T-helper 1 cell treated with Interleukin-12 subunit alpha and Interleukin-12 subunit beta and Interleukin-4 antibody, amounts not matched to agents 30 μg/mL and 1 μg/mL, for 36 hours (primary cell): ENCODE results near the gene KANK2.

ENCODE experiments used
- H3K27ac Mint-ChIP-seq: one replicate; pipeline ENCODE4 v1.8.0; 2021; ENCODE audit warnings: mild to moderate bottlenecking, mixed read lengths
- H3K27me3 Mint-ChIP-seq: one replicate; pipeline ENCODE4 v1.8.0; 2021; ENCODE audit warnings: low read depth, mixed read lengths
- H3K36me3 Mint-ChIP-seq: one replicate; pipeline ENCODE4 v1.8.0; 2021; ENCODE audit warnings: low read depth, mixed read lengths
- H3K4me1 Mint-ChIP-seq: one replicate; pipeline ENCODE4 v1.8.0; 2021; ENCODE audit warnings: low read depth, mixed read lengths
- H3K4me3 Mint-ChIP-seq: one replicate; pipeline ENCODE4 v1.8.0; 2021; ENCODE audit warnings: mild to moderate bottlenecking, moderate library complexity, mixed read lengths
- H3K9me3 Mint-ChIP-seq: one replicate; pipeline ENCODE4 v1.8.0; 2021; ENCODE audit warnings: mixed read lengths

KANK2 gene

DNA sequence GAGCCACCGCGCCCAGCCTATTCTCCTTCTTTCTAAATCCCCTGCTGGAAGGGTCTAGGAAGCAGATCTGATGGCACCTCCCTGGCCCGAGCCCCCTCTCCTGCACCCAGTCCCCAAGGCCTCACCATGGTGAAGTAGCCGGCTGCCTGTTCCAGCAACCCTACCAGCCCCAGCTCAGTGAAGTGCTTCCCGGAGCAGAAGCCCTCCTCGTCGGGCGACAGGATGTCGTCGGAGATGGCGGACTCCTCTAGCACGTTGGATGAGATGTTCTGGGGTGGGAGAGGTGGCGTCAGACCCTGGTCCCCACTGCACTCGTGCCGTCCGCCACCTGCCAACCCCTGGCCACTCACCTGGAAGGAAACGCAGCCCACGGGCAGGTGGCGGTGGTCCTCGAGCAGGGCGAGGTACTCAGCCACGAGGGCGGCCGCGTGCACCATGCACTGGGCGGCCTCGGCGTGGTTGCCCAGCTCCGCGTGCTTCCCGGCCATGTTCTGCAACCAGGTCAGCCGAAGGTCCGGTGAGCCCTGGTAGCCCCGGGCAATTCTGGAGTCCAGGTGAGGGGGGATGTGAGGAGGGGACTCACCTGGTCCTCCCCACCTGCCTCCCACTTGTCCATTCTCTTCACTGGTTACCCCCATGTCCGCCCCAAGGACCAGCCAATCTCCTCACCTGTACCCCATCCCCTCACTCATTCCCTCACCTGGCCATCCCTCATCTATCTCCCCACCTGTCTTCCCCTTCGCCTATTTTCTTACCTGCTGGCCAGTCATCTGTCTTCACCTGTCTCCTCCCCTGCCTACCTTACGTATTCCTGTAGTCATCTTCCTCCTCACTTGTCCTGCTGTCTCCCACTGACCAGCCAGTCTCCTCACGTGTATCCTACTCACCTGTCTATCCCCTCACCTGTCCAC, 11.5 kb upstream of the KANK2 start:
- H3K27me3 Mint-ChIP-seq: peaks cover 10% of the 10 kb centered on the region
- no peaks in the 10 kb centered on the region for H3K36me3 Mint-ChIP-seq
- H3K9me3 Mint-ChIP-seq: peaks cover 11% of the 10 kb centered on the region
- H3K4me1 Mint-ChIP-seq: no peaks in the 10 kb centered on the region
- H3K27ac Mint-ChIP-seq: no peak overlapping the region
- H3K4me3 Mint-ChIP-seq: no peak overlapping the region

DNA sequence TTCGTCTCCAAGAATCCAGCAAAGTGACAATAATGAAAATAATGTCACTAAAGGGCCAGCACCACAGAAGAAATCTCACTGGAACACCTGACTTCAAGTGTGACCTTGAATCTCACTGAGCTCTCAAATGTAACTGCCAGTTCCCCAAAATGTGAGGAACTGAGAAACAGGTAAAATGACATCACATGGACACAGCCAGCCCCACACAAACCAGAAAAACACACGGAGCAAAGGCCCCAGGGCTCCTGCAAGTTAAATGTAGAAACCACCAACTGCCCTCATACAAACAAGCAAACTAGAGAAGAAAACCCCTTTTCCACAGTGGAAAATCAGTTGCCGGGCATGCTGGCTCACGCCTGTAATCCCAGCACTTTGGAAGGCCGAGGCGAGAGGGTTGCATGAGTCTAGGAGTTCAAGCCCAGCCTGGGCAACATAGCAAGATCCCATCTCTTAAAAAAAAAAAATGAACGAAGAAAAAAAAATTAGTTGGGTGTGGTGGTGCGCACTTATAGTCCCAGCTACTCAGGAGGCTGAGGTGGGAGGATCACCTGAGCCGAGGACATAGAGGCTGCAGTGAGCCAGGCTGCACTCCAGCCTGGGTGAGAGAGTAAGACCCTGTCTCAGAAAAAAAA, 8.7 kb upstream of the KANK2 start:
- H3K27ac Mint-ChIP-seq: no peak overlapping the region
- peaks cover 1% of the 10 kb centered on the region for H3K4me1 Mint-ChIP-seq
- H3K36me3 Mint-ChIP-seq: no peaks in the 10 kb centered on the region
- H3K9me3 Mint-ChIP-seq: peaks cover 11% of the 10 kb centered on the region
- H3K27me3 Mint-ChIP-seq: peaks cover 10% of the 10 kb centered on the region
- H3K4me3 Mint-ChIP-seq: no peak overlapping the region

GRCh38 chr19:11204943-11205349, 7.6 kb upstream of the KANK2 start:
- H3K9me3 Mint-ChIP-seq: no peaks in the 10 kb centered on the region
- no peak overlapping the region for H3K27ac Mint-ChIP-seq
- H3K36me3 Mint-ChIP-seq: no peaks in the 10 kb centered on the region
- peaks cover 10% of the 10 kb centered on the region for H3K27me3 Mint-ChIP-seq
- peaks cover 1% of the 10 kb centered on the region for H3K4me1 Mint-ChIP-seq
- H3K4me3 Mint-ChIP-seq: no peak overlapping the region

DNA sequence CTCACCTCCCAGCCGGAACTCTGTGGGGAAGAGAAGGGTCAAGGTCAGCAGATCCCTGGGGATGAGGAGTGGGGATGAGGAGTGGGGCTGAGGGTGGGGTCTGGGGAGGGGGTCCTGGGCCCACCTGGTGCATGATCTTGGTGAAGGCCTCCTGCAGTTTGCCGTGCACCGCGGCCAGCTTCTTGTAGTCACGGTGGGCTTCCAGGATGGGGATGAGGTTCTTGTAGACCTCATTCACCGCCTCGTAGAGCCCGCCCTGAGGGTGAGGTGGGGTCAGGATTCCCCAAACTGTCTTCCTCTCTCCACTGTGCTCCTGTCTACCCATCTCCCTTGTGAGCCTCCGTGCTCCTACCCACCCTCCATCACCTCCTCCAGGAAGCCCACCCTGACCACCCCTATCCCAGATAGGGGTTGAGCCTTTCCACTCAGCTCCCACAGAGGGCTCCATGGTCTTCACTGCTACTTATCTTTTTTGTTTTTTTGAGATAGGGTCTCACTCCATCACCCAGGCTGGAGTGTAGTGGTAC, 6.8 kb upstream of the KANK2 start:
- H3K27ac Mint-ChIP-seq: no peak overlapping the region
- peaks cover 1% of the 10 kb centered on the region for H3K4me1 Mint-ChIP-seq
- H3K36me3 Mint-ChIP-seq: no peaks in the 10 kb centered on the region
- no peak overlapping the region for H3K4me3 Mint-ChIP-seq
- H3K9me3 Mint-ChIP-seq: no peaks in the 10 kb centered on the region
- H3K27me3 Mint-ChIP-seq: peaks cover 13% of the 10 kb centered on the region

GRCh38 chr19:11203194-11204075, 6.1 kb upstream of the KANK2 start:
- Mint-ChIP-seq H3K27ac (no peak overlapping the region), H3K9me3 (no peaks in the 10 kb centered on the region), H3K27me3 (peaks cover 13% of the 10 kb centered on the region), H3K4me1 (peaks cover 1% of the 10 kb centered on the region), H3K36me3 (no peaks in the 10 kb centered on the region), H3K4me3 (no peak overlapping the region)

- no peak overlapping the region for H3K27ac Mint-ChIP-seq
- H3K4me3 Mint-ChIP-seq: no peak overlapping the region
- H3K4me1 Mint-ChIP-seq: peaks cover 3% of the 10 kb centered on the region
- no peaks in the 10 kb centered on the region for H3K9me3 Mint-ChIP-seq
- H3K36me3 Mint-ChIP-seq: no peaks in the 10 kb centered on the region
- peaks cover 13% of the 10 kb centered on the region for H3K27me3 Mint-ChIP-seq
These were observed 5.3 kb upstream of the KANK2 start for GRCh38 chr19:11202488-11203193.

DNA sequence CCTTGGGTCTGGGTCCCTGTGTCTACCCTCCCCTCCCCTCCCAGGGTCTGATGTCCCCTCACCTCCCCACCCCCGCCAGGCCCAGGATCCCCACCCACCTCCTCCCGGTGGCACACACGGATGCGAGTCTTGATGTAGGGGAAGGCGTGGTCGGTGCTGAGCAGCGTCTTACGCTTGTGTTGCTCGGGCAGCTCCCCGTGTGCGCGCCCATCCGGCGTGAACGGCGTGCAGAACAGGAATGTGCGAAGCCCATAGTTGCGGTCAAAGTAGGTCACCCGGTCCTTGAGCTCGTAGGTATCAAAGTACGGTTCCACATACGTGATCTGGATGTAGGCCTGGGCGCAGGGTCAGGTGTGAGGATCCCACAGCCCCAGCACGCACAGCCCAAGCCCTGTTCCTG, 4.4 kb upstream of the KANK2 start:
- H3K27me3 Mint-ChIP-seq: peaks cover 13% of the 10 kb centered on the region
- no peak overlapping the region for H3K4me3 Mint-ChIP-seq
- no peaks in the 10 kb centered on the region for H3K9me3 Mint-ChIP-seq
- peaks cover 3% of the 10 kb centered on the region for H3K4me1 Mint-ChIP-seq
- no peak overlapping the region for H3K27ac Mint-ChIP-seq
- H3K36me3 Mint-ChIP-seq: no peaks in the 10 kb centered on the region

- Mint-ChIP-seq H3K27ac (no peak overlapping the region), H3K4me3 (no peak overlapping the region), H3K4me1 (peaks cover 7% of the 10 kb centered on the region), H3K36me3 (no peaks in the 10 kb centered on the region), H3K9me3 (no peaks in the 10 kb centered on the region), H3K27me3 (peaks cover 20% of the 10 kb centered on the region)
These were observed 3.6 kb upstream of the KANK2 start for GRCh38 chr19:11200931-11201330.

- no peak overlapping the region for H3K27ac Mint-ChIP-seq
- H3K9me3 Mint-ChIP-seq: no peaks in the 10 kb centered on the region
- no peaks in the 10 kb centered on the region for H3K36me3 Mint-ChIP-seq
- peaks cover 24% of the 10 kb centered on the region for H3K27me3 Mint-ChIP-seq
- peaks cover 7% of the 10 kb centered on the region for H3K4me1 Mint-ChIP-seq
- no peak overlapping the region for H3K4me3 Mint-ChIP-seq
These were observed 2.8 kb upstream of the KANK2 start for GRCh38 chr19:11200015-11200574.

DNA sequence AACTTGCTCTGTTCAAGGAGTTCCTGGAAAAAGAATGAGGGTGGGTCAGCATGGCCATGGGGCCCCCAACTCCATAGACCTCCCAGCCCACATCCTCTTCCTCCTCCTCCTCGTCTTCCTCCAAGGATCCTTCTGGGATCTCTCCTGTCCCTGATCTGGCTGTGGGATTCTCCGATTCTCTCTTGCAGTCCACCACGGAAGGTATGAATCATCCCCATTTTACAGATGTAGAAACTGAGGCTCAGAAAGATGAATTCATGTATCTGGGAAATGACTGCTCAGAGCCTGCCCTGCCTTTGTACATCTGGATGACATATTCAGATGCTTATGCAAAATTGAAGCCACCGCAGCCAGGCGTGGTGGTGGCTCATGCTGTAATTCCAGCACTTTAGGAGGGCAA, 2.2 kb upstream of the KANK2 start:
- Mint-ChIP-seq H3K4me3 (peak overlapping the region; percentile 56), H3K36me3 (no peaks in the 10 kb centered on the region), H3K27me3 (peaks cover 18% of the 10 kb centered on the region), H3K27ac (peak overlapping the region; percentile 55), H3K9me3 (no peaks in the 10 kb centered on the region), H3K4me1 (peaks cover 7% of the 10 kb centered on the region)

- H3K36me3 Mint-ChIP-seq: no peaks in the 10 kb centered on the region
- peaks cover 15% of the 10 kb centered on the region for H3K27me3 Mint-ChIP-seq
- H3K9me3 Mint-ChIP-seq: no peaks in the 10 kb centered on the region
- H3K4me1 Mint-ChIP-seq: peaks cover 7% of the 10 kb centered on the region
- H3K27ac Mint-ChIP-seq: no peak overlapping the region
- peak overlapping the region; percentile 34 for H3K4me3 Mint-ChIP-seq
These were observed 1.6 kb upstream of the KANK2 start for GRCh38 chr19:11198769-11199424.

- Mint-ChIP-seq H3K4me1 (peaks cover 5% of the 10 kb centered on the region), H3K27me3 (peaks cover 15% of the 10 kb centered on the region), H3K9me3 (no peaks in the 10 kb centered on the region), H3K4me3 (peak overlapping the region; percentile 58), H3K27ac (no peak overlapping the region), H3K36me3 (no peaks in the 10 kb centered on the region)
These were observed 810 bp upstream of the KANK2 start for GRCh38 chr19:11198175-11198534.
